NCI-H748 treated with DMSO at 0.1 percent for 48 hours (cell line): ENCODE data around the gene PHACTR2.
"Not testable (repeated sequence)": the region's sequence is repeated elsewhere in the genome, so short reads cannot be mapped to it uniquely, and the experiment has no call there.

Experiments used
- DNase-seq: peaks from one replicate; lab custom pipeline; 2025; lab: John Stamatoyannopoulos, UW

The PHACTR2 gene

DNA sequence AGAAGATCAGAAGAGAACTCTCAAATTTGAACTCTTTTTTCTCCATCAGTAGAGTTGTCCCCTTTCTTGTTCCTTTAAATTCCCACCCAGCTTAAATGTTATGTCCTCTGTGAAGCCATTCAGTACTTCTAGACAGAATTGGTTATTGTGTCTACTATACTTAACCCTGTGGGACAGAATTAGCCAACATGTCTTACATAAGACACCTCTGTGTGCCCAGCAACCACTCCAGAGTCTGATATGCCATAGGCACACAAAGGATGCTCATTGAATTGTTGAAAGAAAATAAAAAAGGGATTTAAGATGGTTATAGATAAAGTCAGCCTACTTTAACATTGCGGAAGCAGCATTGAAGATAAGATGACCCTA lies 88.4 kb downstream of the PHACTR2 start:
- DNase-seq = no peak

DNA sequence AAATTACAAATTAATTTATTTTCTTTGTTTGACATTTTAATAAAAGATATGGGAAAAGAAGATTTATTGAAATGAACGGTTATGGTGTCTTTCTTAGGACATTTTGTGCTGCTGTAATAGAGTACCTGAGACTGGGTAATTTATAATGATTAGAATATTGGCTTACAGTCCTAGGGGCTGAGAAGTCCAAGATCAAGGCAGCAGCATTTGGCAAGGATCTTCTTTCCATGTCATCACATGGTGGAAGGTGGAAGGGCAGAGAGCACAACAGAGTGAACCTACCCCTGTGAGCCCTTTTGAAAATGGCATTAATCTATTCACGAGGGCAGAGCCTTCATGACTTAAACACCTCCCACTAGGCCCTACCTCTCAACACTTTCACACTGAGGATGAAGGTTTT lies 89.7 kb downstream of the PHACTR2 start:
- no peak for DNase-seq

DNA sequence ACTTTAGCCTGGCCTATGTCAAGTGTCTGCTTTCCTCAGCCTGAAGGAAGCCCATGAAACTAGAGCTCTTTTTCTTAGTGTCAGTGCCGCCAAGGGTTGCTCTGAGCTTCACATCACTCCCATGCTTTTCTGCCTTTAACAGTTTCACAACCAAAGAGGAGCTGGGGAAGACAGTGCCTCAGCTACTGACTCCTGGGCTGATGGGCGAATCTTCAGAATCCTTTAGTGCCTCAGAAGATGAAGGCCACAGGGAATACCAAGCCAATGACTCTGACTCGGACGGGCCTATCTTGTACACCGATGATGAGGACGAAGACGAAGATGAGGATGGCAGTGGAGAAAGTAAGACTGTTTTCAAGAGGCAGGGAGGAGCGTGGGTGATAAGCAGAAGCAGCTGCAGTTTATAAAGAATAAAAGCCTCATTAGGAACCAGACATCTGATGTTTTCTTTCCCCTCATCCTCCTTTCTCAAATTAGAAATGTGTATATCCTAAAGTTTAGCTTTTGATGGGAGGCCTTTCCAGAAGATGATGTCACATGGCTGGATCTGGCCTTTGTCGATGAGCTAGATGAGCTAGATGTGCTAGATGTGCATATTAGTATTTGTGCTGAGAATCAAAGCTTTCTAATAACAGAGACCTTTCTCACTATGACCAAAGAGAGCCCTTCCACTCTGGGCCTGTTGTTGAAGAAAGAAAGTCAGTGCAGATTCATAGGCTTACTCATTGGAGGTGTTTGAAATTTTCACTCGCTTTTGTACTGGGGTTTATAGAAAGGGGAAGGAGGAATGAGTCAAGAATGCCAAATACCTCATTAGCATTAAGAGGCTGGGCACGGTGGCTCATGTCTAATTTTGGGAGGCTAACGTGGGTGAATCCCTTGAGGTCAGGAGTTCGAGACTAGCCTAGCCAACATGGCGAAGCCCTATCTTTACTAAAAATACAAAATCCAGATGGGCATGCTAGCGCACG lies 94.6 kb downstream of the PHACTR2 start:
- no peak for DNase-seq

DNA sequence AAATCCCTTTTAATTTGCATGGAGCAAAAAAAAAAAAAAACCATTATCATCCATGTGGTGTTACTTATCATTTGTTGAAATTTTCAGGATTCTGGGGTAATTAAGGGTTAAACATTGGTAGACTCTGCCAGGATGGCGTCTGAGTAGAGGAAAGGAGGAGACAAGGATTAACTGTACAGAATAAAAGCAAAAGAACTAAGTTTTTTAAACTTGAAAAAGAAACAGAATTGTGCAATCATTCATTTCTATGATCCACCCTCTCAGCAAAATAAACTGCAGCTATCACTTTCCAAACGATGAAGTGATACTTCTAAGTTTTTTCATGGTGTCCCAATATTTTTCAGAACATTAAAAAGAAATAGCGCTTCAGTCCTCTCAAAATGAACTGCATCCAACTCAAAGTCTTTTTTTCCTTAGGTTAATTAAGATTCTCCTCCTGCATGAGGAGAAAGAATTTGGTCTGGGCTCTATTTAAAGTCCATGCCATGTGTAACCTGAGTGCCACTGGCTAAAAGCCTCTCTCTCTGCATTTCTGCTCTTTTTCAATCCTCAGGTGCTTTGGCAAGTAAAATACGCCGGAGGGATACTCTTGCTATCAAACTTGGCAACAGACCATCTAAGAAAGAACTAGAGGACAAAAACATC lies 95.9 kb downstream of the PHACTR2 start:
- no peak for DNase-seq

DNA sequence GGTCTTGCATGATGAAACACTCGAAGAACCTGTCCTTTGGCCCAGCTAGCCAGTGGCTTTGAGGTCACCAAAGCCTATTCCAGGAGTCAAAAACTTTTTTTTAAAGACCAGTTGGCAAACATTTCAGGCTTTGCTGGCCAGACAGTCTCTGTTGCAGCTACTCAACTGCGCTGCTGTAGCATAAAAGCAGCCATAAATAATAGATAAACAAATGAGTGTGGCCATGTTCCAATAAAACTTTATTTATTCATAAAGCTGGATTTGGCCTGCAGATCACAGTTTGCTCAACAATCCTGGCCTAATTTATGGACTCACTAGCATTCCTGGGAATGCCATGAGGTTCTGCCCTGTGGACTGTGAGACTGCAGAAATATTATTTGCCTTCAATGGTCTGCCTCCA lies 96.6 kb downstream of the PHACTR2 start:
- DNase-seq = no peak

DNA sequence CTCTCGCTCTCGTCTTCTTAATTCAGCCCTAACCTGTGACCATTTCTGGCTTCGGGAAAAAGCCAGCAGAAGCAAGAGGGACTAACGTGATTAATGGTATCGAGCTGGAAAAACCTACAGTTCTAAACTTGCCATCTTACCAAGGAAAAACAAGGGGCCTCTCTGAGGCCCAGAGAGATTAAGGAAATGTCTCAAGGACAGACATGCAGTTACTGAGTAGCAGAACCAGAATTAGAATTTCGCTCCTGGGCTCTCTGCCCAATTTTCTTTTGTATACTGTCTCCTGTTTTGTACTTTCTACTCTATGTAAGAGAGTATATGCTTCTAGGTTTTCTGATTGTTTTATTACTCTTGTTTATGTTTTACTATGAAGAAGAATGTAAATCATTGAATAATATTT lies 97.6 kb downstream of the PHACTR2 start:
- no peak for DNase-seq

DNA sequence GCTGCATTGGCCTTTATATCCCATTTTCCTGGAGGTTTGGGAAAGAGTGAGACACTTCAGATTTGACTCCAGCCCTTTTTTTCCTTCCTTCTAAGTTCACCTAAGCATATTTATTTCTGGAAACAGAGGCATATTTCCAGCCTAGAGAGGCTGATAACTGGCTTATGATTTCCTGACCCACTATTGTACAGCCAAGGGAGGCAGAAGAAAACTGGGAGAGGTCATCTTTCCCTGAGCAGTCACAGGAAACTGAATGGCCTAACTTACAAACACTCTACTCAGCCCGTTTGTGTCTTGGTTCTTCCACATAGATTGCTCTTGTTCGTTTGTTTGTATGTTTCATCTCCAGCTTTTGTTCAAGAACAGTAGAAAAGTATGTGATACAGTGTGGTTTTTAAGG lies 101.2 kb downstream of the PHACTR2 start:
- no peak for DNase-seq

DNA sequence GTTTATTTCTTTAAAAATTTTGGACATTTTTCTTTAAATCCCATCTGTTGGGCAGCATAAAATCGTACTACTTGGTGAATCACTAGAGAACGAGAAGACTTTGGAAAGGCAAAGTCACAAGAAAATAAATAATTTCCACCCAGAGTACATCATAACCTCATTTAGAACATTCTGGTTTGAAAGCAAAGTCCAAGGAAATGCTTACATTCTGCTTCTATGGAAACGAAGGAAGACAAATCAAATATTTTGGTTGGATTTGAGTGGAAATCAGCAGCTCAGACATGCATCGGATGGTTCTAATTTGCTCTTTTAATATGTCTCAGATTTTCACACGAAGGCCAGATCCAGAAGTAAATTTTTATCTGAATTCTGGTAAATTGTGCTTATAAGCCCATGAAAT lies 104.7 kb downstream of the PHACTR2 start:
- no peak for DNase-seq

DNA sequence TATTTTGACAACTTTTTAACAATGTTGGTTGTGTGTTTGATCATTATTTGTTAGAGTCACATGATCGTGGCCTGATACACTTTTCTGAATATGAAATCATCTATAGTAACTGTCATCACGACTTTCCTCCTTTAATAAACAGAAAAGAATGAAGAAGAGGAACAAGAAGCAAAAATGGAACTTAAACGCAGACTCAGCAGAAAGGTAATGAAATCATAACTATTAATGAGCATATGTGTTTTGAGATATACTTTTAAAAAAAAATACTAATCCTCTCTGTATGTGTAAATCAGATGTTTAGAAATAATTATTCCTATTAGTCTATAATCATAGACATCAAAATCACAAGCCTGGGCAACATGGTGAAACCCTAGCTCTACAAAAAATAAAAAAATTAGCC lies 105.3 kb downstream of the PHACTR2 start:
- no peak for DNase-seq

DNA sequence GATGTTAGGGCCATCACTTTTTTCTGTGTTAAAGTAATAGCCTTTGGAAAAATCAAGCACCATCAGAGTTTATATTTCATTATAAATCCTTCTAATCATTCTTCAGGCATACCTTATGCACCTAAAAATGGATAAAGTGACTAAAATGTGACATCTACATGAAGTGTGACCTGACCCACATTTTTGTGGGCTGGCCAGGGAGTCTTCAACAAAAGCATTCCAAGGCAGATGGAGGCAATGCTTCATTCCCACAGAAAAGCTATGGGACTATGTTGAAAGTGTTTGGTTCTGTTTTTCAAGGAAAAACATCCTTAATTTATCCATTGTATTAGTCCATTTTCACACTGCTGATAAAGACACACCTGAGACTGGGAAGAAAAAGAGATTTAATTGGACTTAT lies 106.6 kb downstream of the PHACTR2 start:
- no peak for DNase-seq

DNA sequence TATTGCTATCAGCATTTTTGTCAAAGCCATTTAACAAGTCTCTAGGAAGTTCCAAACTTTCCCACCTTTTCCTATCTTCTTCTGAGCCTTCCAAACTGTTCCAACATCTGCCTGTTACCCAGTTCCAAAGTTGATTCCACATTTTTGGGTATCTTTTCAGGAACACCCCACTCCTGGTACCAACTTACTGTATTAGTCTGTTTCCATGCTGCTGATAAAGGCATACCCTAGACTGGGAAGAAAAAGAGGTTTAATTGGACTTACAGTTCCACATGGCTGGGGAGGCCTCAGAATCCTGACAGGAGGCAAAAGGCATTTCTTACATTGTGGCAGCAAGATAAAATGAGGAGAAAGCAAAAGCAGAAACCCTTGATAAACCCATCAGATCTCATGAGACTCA lies 108.6 kb downstream of the PHACTR2 start:
- DNase-seq = not testable (repeated sequence)

DNA sequence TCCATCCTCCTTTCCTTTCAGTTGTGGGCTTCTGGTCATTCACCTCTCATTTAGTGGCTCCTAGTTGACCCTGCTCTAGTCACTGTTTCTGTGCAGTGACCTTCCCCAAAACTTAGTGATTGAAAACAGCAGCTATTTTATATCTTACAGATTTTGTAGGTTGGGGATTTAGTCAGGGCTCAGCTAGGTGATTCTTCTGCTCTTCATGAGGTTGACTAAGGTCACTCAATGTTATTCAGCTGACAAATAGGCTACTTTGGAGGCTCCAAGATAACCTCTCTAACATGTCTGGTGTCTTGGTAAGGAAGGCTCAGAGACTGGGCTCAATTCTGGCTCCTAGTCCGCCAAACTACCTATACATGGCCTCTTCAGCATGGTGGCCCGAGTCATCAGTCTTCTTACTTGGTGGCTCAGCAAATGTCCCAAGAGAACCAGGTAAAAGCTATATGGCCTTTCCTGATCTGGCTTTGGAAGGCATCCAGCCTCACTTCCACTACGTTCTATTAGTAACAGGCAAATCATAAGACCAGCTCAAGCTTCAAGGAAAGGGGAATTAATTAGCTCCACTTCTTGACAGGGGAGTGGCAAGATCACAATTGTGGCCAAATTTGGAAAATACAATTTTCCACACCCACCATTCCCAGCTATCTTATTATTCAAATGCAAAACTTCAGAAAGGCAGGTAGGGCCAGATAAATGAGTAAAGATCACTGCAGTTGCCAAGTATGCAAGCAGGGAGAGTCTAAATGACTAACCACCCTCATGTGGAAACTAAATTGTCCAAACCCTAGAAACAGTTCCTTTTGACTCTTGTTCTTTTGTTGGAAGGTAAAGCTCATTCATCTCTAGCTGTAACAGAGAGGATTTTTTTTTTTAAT lies 114.9 kb downstream of the PHACTR2 start:
- no peak for DNase-seq

DNA sequence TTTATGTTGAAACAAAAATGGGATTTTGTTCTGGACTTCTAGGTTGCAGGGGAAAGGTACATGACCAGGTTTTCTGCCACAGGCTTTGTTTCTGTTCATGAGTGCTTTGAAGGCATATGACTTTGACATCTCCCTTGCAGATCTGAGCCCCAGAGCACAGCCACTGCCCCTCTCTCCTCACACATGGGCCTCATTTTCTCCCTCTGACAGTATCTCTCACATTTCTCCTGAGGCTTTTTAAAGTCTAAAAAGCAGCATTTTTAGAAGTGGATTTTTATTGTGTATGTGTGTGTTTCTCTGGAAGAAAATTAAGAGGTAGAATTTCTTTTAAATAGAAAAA lies 115.5 kb downstream of the PHACTR2 start:
- DNase-seq = no peak

DNA sequence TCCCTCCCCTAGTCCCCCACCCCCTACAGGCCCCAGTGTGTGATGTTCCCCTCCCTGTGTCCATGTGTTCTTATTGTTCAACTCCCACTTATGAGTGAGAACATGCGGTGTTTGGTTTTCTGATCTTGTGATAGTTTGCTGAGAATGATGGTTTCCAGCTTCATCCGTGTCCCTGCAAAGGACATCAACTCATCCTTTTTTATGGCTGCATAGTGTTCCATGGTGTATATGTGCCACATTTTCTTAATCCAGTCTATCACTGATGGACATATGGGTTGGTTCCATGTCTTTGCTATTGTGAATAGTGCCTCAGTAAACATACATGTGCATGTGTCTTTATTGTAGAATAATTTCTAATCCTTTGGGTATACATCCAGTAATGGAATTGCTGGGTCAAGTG lies 118.8 kb downstream of the PHACTR2 start:
- DNase-seq = not testable (repeated sequence)

DNA sequence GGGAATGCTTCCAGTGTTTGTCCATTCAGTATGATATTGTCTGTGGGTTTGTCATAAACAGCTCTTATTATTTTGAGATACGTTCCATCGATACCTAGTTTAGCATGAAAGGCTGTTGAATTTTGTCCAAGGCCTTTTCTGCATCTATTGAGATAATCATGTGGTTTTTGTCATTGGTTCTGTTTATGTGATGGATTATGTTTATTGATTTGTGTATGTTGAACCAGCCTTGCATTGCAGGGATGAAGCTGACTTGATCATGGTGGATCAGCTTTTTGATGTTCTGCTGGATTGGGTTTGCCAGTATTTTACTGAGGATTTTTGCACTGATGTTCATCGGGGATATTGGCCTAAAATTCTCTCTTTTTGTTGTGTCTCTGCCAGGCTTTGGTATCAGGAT lies 120.7 kb downstream of the PHACTR2 start:
- not testable (repeated sequence) for DNase-seq

DNA sequence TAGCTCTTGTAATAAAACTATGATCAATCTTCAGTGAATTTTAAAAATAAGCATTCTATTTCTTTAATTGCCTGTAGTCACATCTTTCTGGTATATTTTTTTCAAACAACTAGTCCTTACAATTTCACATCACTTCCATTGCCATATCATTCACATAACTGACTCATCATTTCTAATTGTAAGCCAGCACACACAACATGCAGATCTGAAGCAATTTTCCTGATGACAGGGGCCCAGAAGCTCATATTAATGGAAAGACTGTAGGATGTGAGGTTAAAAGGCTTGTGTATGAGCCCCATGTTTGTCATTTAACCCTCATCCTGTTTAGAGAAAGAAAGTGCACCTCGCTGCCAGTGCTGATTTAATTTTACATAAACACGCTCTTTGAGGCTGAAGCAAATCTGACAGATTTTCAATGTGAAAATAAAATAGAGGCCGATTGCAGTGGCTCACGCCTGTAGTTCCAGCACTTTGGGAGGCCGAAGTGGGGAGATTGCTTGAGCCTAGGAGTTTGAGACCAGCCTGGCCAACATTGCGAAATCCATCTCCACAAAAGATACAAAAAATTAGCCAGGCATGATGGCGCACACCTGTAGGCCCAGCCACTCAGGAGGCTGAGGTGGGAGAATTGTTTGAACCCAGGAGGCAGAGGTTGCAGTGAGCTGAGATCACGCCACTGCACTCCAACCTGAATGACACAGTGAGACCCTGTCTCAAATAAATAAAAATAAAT lies 125.2 kb downstream of the PHACTR2 start:
- no peak for DNase-seq

DNA sequence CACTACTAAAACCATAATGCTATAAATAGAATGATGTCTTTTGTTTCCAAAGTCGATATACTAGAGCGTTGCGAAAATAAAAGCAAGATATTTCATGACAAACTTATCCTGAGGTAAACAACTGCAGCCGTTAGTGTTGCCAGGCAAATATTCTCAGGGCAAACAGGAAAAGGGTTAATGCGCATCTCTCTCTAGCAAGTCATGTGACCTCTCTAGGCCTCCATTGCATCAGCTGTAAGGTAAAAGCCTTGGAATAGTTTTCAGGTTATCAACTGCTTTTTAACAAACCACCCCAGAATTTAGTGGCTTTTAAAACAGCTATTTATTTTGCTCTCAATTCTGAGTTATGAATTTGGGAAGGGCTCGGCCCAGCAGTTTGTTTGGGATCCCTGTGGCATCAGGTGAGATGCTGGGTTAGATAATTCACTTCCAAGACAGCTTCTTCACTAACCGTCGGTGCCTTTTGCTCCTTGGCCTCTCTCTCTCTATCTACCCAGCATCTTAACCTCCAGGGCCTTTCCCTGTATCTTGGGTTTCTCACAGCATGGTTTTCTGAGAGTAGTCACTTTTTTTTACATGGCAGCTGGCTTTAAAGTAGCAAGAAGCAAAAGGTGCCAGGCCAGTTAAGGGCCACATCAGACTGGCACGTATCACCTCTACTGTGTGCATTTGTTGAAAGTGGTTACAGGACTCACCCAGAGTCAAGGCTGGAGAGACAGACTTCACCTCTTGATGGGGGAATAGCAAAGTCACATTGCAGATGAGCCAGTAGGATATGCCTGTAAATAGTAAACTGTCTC lies 126.2 kb downstream of the PHACTR2 start:
- DNase-seq = no peak

DNA sequence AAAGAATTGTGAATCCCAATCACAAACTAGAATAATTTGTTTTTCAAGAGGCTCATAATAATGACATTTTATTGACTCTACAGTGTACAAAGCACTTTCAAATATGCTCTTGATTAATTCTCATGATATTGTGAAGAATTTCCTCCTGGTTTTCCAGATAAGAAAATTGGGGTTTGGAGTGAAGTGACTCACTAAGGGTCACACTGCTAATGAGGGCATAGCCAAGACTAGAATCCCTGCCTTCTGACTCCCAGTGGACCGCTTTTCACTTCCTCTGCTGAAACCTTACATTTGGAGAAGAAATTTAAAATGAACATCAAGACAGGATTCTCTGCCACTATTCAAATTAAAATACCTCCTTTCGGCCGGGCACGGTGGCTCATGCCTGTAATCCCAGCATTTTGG lies 127.1 kb downstream of the PHACTR2 start:
- DNase-seq = no peak

DNA sequence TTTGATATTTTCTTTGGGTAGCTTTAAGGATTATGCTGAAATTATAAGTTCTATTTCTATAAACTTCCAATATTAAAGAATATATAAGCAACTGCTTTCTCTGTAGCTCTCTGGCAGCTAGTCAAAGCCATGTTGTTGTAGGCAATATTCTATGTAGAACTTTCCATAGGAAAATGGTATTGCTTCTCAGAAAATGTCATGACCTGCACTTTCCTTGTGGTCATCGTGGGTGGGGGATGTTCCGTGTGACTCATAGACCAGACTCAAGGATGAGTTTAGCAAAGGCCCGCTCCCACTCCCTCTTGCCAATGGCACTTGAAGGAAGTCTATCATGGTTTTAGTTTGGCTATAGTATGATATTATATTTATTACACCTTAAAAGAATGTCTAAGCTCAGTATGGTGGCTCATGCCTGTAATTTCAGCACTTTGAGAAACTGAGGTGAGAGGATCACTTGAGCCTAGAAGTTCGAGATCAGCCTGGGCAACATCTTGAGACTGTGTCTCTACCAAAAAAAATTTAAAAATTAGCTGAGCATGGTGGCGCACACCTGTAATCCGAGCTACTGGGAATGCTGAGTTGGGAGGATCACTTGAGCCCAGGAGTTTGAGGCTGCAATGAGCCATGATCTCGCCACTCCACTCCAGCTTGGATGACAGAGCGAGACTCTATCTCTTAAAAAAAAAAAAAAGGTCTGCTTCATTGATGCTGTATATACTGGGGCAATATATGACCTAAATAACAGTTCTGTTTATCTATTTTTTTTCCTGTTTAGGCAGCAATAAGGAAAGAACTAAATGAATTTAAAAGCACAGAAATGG lies 128.7 kb downstream of the PHACTR2 start:
- no peak for DNase-seq

DNA sequence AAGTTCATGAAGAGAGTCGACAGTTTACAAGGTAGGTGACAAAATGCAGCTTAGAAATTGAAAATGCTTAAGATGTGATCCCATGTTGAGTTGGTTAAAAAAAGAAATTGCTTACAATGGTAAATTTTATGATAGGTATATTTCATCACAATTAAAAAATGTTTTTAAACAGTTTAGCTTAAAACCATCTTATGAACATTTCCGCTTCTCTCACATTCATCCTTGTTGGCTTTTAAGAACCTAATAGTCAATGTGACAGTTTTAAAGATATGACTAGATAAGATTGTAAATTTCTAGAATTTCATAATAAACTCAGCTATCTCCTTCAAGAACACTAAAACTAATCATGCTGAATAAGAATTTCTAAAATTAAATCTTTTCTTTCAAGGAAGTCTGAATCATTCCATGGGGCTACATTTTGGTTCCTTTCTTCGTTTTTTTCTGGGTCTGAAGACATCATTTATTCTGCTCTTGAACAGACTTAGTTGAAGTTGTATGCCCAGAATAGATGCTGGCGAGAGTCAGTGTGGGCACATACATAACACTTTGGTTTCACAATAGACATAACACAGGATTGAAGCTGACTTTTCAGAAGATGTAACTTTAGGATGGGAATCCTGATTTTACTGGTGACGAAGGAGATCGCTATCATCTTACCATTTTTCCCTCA lies 129.5 kb downstream of the PHACTR2 start:
- no peak for DNase-seq
